Suprapubic skin (tissue), 4 donors: ENCODE measurements around the gene LGALS3BP.

Experiments used
- EP300 ChIP-seq: sonication (generic); formaldehyde crosslinking; IDR thresholded peaks from one replicate; pipeline ENCODE4 v1.6.1; 2017; ENCODE audit warnings: antibody characterized with exemption
- POLR2A ChIP-seq, 2 donors: fragments of 450-650 bp; IDR thresholded peaks; one replicate each; pipeline ENCODE4 v1.6.1; 2017; ENCODE audit warnings: antibody characterized with exemption in 2 of 2, mild to moderate bottlenecking in 2 of 2, moderate library complexity in 2 of 2
- POLR2AphosphoS5 ChIP-seq, 3 donors: sonication (generic); formaldehyde crosslinking; IDR thresholded peaks; one replicate each; pipeline ENCODE4 v1.6.1; 2017; ENCODE audit warnings: antibody characterized with exemption in 3 of 3
- TF ChIP-seq, protein P1 (sequence below), 2 donors: fragments of 200-600 bp in 1 of 2; fragments of 450-650 bp in 1 of 2; sonication (generic) in 1 of 2; IDR thresholded peaks; one replicate each; pipeline ENCODE4 v1.5.1; 2016 to 2019; ENCODE audit warnings: antibody characterized with exemption in 2 of 2, mild to moderate bottlenecking in 1 of 2, moderate library complexity in 1 of 2

DNA sequence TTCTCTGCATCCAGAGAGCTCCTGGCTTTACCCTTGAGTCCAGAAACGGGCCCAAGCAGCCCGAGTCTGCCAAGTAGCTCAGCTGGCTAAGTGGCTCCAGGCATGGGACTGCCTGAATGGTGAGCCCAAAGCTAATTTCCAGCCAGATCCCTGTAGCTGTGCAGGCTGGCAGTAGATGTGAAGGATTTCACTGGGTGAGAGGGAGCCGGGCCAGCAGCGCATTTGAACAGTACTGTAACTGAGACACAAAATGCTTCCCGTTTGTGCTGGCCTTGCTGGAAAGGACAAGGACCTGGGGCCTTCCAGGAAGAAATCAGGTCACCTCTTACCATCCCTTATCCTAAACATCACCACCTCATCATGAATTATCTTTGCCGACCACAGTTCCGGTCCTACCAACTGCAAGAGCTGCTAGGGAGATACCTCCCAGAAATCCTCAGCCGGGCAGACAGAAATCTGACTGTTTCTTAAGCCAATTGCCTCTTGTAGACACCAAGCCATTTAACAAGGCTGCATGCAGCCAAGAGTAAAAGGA is 58.2 kb downstream of the LGALS3BP start:
- TF ChIP-seq, protein P1, sequence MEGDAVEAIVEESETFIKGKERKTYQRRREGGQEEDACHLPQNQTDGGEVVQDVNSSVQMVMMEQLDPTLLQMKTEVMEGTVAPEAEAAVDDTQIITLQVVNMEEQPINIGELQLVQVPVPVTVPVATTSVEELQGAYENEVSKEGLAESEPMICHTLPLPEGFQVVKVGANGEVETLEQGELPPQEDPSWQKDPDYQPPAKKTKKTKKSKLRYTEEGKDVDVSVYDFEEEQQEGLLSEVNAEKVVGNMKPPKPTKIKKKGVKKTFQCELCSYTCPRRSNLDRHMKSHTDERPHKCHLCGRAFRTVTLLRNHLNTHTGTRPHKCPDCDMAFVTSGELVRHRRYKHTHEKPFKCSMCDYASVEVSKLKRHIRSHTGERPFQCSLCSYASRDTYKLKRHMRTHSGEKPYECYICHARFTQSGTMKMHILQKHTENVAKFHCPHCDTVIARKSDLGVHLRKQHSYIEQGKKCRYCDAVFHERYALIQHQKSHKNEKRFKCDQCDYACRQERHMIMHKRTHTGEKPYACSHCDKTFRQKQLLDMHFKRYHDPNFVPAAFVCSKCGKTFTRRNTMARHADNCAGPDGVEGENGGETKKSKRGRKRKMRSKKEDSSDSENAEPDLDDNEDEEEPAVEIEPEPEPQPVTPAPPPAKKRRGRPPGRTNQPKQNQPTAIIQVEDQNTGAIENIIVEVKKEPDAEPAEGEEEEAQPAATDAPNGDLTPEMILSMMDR (IDR thresholded peaks at IDR 0.05), result no peak
- TF ChIP-seq POLR2A (IDR thresholded peaks at IDR 0.05) (no peak), POLR2AphosphoS5 (IDR thresholded peaks at IDR 0.05) (no peak), EP300 (no peak)
